Mucosa of rectum (tissue), 2 donors: ENCODE measurements around the gene ALK.

Experiments used
- H3K27ac ChIP-seq, 2 donors: one replicate each; pipeline ENCODE4 v1.7.0; 2013; ENCODE audit warnings: inconsistent platforms in 2 of 2, low read depth in 2 of 2, low read length in 2 of 2
- H3K27me3 ChIP-seq, 2 donors: one replicate each; pipeline ENCODE4 v1.7.0; 2013; ENCODE audit warnings: low read length in 2 of 2; ENCODE audit not compliant: control insufficient read depth in 2 of 2, insufficient read depth in 2 of 2
- H3K36me3 ChIP-seq, 2 donors: one replicate each; pipeline ENCODE4 v1.7.0; 2013; ENCODE audit warnings: low read length in 2 of 2; ENCODE audit not compliant: control insufficient read depth in 2 of 2, insufficient read depth in 2 of 2
- H3K4me1 ChIP-seq, 2 donors: one replicate each; pipeline ENCODE4 v1.7.0; 2013; ENCODE audit warnings: low read length in 2 of 2, mild to moderate bottlenecking in 1 of 2; ENCODE audit not compliant: control insufficient read depth in 2 of 2, insufficient read depth in 2 of 2
- H3K4me3 ChIP-seq, 2 donors: one replicate each; pipeline ENCODE4 v1.7.0; 2013; ENCODE audit warnings: low read length in 2 of 2
- H3K9ac ChIP-seq, 2 donors: one replicate each; pipeline ENCODE4 v1.7.0; 2013; ENCODE audit warnings: low read length in 2 of 2, low read depth in 1 of 2, mild to moderate bottlenecking in 1 of 2
- H3K9me3 ChIP-seq, 2 donors: one replicate each; pipeline ENCODE4 v1.7.0; 2013; ENCODE audit warnings: low read length in 2 of 2; ENCODE audit not compliant: control insufficient read depth in 2 of 2
- donor health status: healthy.
- donor health status: Normal muscosa, but diverticular disease.

The ALK gene

DNA sequence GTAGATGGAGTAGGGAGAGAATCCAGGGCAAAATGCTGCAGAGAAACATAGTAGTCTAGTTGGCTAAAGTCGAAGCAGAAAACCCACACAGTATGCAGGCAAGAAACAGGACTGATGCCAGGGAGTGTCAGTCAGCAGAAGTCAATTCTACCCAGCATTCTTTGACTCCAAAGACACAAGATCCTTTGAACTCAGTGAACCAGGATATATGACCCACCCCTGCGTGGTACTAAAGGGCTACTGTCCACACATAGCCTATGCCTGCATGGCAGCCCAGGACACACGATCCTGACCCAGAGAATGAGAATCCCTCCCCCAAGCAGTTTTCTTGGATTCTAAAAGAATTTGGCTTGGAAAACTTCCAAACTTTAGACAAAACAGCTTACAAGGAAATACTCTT lies 42.5 kb downstream of the ALK start:
- H3K36me3 ChIP-seq: no peaks in the 10 kb centered on the region

DNA sequence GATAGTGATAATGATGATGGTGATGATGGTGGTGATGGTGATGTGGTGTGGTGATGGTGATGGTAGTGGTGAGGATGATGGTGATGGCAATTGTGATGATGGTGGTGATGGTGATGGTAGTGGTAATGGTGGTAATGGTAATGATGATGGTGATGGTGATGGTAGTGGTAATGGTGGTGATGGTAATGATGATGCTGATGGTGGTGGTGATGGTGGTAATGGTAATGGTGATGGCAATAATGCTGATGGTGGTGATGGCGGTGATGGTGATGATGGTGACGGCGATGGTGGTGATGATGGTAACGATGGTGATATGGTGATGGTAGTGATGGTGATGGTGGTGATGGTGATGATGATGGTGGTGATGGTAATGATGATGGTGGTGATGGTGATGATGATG lies 45.0 kb downstream of the ALK start:
- no peaks in the 10 kb centered on the region for H3K36me3 ChIP-seq
- H3K27ac ChIP-seq: no peak overlapping the region
- H3K9me3 ChIP-seq: no peaks in the 10 kb centered on the region
- H3K27me3 ChIP-seq: no peaks in the 10 kb centered on the region
- no peak overlapping the region for H3K4me3 ChIP-seq
- H3K9ac ChIP-seq: no peak overlapping the region
- no peaks in the 10 kb centered on the region for H3K4me1 ChIP-seq

More for the DNA sequence above, 42.5 kb downstream of the ALK start:
- Histone ChIP-seq H3K4me1 (no peaks in the 10 kb centered on the region), H3K9me3 (no peaks in the 10 kb centered on the region), H3K27me3 (no peaks in the 10 kb centered on the region), H3K4me3 (no peak overlapping the region), H3K27ac (no peak overlapping the region), H3K9ac (no peak overlapping the region)

DNA sequence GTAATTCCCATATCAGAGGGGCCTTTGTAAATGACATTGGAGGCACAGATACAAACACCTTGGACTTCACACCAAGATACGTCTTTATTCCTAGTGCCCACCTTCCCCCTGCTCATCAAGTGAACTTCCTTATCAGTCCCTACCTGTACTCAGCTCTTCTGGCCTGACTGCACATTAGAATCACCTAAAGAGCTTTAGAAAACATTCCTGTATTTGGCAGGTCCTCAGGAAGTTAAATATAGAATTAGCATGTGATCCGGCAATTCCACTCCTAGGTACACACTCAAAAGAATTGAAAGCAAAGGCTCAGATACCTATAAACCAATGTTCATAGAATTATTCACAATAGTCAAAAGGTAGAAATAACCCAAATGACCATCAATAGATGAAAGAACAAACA lies 46.6 kb downstream of the ALK start:
- Histone ChIP-seq H3K9ac (no peak overlapping the region), H3K36me3 (no peaks in the 10 kb centered on the region), H3K27me3 (no peaks in the 10 kb centered on the region), H3K4me1 (no peaks in the 10 kb centered on the region), H3K27ac (no peak overlapping the region), H3K9me3 (no peaks in the 10 kb centered on the region), H3K4me3 (no peak overlapping the region)

DNA sequence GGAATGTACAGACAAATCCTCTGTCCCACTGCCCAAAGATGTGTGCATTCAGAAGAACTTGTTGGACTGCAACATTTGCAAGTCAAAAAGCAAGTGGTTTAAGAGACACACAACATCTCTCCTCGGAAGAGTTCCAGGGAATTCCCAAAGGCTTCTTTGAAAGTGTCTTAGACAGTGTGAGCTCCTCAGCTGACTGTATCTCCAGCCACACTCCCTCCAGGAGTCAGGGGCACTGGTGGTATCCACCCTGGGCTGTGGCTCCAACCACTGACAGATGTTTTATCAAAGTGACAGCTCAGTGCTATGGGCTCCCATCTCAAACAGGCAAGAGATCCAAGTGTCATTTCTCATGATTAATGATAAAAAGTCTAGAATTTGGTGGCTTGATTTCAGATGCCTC lies 48.5 kb downstream of the ALK start:
- no peaks in the 10 kb centered on the region for H3K27me3 ChIP-seq
- no peak overlapping the region for H3K9ac ChIP-seq
- no peaks in the 10 kb centered on the region for H3K36me3 ChIP-seq
- H3K9me3 ChIP-seq: no peaks in the 10 kb centered on the region
- no peak overlapping the region for H3K4me3 ChIP-seq
- no peaks in the 10 kb centered on the region for H3K4me1 ChIP-seq
- no peak overlapping the region for H3K27ac ChIP-seq

DNA sequence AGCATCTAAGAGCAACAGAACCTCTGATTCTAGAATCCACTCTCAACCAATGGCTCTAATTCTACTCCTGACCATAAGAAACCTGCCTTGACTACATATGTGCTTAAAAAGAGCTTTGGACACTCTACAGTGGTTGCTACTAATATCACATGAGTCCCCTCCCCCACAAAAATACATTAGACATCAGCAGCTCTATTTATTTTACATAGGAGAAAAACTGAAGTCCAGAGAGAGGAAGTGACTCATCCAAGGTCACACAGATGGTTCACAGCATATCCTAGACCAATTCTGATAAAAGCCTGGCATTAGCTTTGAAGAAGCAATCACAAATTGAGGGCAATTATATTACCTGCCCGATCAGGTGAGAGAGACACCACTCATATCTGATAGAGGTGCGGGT lies 49.8 kb downstream of the ALK start:
- H3K9me3 ChIP-seq: no peaks in the 10 kb centered on the region
- H3K27ac ChIP-seq: no peak overlapping the region
- H3K9ac ChIP-seq: no peak overlapping the region
- no peaks in the 10 kb centered on the region for H3K27me3 ChIP-seq
- no peak overlapping the region for H3K4me3 ChIP-seq
- H3K4me1 ChIP-seq: no peaks in the 10 kb centered on the region
- no peaks in the 10 kb centered on the region for H3K36me3 ChIP-seq

DNA sequence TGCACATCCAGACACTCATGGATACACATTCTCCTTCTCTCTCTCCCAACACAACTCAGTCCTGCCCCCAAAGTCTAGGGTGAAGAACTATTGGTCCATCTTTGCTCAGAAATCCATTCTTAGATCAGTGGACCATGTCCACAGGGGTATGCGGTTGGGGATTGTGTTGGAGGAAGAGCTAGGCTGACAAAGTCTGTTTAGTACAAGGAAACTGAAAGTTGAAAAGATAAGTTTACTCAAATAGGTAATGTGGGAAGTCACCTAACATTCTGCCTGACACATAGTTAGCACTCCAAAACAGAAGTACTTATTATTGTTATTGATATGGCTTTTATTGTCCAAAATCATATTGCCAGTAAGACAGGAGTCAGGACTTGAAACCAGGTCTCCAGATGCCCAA lies 55.9 kb downstream of the ALK start:
- Histone ChIP-seq H3K4me1 (no peaks in the 10 kb centered on the region), H3K27me3 (no peaks in the 10 kb centered on the region), H3K36me3 (no peaks in the 10 kb centered on the region), H3K27ac (no peak overlapping the region), H3K9me3 (no peaks in the 10 kb centered on the region), H3K4me3 (no peak overlapping the region), H3K9ac (no peak overlapping the region)

DNA sequence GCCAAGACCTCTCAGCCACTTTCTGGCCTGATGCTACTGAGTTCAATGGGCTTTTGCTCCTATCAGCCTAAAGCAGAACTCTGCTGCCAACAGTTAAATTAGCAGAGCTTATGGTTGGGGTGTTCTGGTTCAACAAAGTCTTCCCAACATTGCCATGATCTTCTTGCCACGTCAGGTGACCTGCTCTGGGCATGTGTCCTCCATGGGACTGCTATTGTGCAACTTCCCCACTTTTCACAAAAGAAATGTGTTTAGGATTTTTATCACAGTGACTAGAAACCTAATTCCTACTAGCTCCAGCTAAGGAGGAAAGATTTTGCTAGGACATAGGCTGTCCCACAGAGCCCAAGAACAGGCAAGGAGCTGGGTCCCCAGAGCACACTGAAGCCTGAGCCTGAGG lies 56.4 kb downstream of the ALK start:
- Histone ChIP-seq H3K4me1 (no peaks in the 10 kb centered on the region), H3K36me3 (no peaks in the 10 kb centered on the region), H3K9me3 (no peaks in the 10 kb centered on the region), H3K27ac (no peak overlapping the region), H3K27me3 (no peaks in the 10 kb centered on the region), H3K9ac (no peak overlapping the region), H3K4me3 (no peak overlapping the region)

DNA sequence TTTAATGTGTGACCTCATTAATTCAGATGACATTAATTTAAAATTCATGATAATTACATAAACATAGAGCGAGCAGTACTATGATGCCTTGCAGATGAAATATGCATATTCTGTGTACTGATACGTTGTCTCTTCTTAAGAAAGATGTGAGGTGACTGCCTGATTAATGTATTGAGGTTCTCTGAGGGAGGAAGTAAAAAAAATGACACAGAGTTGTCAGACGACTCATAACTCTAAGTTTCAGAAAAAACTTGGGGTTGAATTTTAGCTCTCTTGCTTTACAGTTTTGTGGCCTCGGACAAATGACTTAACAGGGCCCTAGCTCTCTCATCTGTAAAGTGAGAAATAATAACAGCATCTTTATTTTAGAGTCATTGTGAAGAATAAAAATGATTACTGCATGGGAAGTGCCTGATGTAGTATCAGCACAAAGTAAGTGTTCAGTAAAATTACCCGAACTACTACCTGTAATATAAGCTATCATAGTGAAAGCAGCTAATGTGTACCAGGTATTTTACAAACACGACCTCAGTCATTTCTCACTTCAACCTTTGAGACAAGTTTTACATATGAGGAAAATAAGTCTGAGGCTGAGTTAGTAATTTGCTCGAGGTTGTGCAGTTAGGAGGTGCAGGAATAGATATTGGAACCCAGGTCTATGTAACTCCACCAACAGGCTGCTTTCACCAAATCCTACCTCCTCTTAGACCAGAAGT lies 65.3 kb downstream of the ALK start:
- Histone ChIP-seq H3K27me3 (no peaks in the 10 kb centered on the region), H3K9ac (no peak overlapping the region), H3K4me3 (no peak overlapping the region)

DNA sequence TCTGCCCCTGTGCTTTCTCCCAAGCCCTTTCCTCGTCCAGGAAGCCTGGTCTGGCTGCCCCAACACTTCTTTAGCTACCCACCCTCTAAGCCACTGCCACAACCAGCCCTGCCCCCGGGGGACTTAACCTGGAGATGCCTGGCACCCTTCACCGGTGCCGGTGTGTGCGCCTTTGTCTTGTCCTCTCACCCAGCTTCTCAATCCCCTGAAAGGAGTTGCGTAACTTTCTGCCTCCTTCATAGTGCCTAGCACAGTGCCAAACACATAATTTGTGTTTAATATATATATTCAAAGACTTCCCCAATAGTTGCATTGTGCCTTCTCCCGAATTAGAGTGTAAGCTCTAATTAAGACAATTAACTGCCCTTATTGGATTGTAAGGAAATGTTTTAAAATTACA lies 70.6 kb downstream of the ALK start:
- Histone ChIP-seq H3K27ac (no peak overlapping the region), H3K36me3 (no peaks in the 10 kb centered on the region), H3K27me3 (no peaks in the 10 kb centered on the region), H3K4me1 (no peaks in the 10 kb centered on the region), H3K9ac (no peak overlapping the region), H3K4me3 (no peak overlapping the region), H3K9me3 (no peaks in the 10 kb centered on the region)

More for the DNA sequence above, 65.3 kb downstream of the ALK start:
- Histone ChIP-seq H3K36me3 (no peaks in the 10 kb centered on the region), H3K9me3 (no peaks in the 10 kb centered on the region), H3K4me1 (no peaks in the 10 kb centered on the region), H3K27ac (no peak overlapping the region)

DNA sequence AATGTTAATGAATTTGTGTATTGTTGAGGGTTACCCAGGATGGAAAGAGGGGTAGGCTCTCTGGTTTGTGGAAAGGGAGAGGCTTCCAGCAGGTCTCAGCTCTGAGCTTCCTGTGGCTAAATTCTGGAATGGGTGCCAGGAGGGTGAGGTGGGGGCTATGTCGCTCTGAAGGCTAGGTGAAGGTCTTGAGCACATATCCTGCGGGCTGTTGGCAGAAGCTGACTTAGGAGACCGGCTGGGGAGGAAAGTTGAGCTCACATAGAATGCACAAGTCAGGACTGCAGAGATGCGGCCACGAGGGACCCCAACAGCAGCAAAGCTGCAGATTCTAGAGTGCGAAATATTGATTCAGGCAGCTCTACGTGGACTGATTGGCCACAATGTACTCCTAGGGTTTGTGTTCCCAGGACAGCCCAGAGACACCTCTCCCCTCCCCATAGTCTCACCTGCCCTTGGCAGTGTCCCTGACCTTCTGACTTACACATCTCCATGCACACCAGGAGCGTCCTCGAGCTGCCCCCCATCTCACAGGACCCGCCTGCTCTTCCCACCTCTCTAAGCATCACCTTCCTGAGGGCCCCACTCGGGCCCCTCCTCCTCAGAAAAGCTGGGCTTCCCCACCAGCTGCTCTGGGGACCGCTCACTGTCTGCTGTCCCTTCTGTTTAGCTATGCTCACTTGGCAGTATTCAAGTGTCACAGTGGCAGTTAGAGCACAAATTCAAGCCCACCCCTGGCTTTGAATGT lies 72.6 kb downstream of the ALK start:
- H3K36me3 ChIP-seq: no peaks in the 10 kb centered on the region
- no peaks in the 10 kb centered on the region for H3K27me3 ChIP-seq
- no peaks in the 10 kb centered on the region for H3K9me3 ChIP-seq
- no peak overlapping the region for H3K4me3 ChIP-seq
- no peak overlapping the region for H3K27ac ChIP-seq
- H3K9ac ChIP-seq: no peak overlapping the region
- no peaks in the 10 kb centered on the region for H3K4me1 ChIP-seq
